Sigmoid colon (tissue), 4 donors: ENCODE data around the gene ADARB2.

ENCODE experiments used
- CTCF ChIP-seq, 4 experiments: fragments of 450-650 bp in 3 of 4; fragments of 200-600 bp in 1 of 4; IDR thresholded peaks; one replicate each; pipeline ENCODE4 v1.5.1; 2016 to 2019; ENCODE audit warnings: antibody characterized with exemption in 4 of 4, mild to moderate bottlenecking in 3 of 4, moderate library complexity in 2 of 4
- EP300 ChIP-seq, 4 donors: sonication (generic); formaldehyde crosslinking; IDR thresholded peaks; one replicate each; pipeline ENCODE4 v1.6.1; 2017; ENCODE audit warnings: antibody characterized with exemption in 4 of 4
- POLR2A ChIP-seq, 2 donors: fragments of 450-650 bp; IDR thresholded peaks; one replicate each; pipeline ENCODE4 v1.6.1; 2016; ENCODE audit warnings: antibody characterized with exemption in 2 of 2, mild to moderate bottlenecking in 2 of 2, moderate library complexity in 2 of 2
- POLR2AphosphoS5 ChIP-seq, 4 donors: sonication (generic); formaldehyde crosslinking; IDR thresholded peaks; one replicate each; pipeline ENCODE4 v1.6.1; 2017; ENCODE audit warnings: antibody characterized with exemption in 4 of 4

GRCh38 chr10:1193561-1193960 is 543.8 kb downstream of the ADARB2 start:
- no peak for TF ChIP-seq CTCF (IDR thresholded peaks at IDR 0.05)
- no peak for TF ChIP-seq POLR2A (IDR thresholded peaks at IDR 0.05)
- TF ChIP-seq EP300 (IDR thresholded peaks at IDR 0.05), result no peak
- TF ChIP-seq POLR2AphosphoS5 (IDR thresholded peaks at IDR 0.05), result no peak
